Activated CD8-positive, alpha-beta memory T cell treated with anti-CD3 and anti-CD28 coated beads, Interleukin-2, amount 50 U/mL, for 4 hours (primary cell): ENCODE results near the gene KSR1.
"Not testable (repeated sequence)": the region's sequence is repeated elsewhere in the genome, so short reads cannot be mapped to it uniquely, and the experiment has no call there.

Source experiments
- DNase-seq: peaks from one replicate; pipeline ENCODE4 v3.0.0-alpha.2; 2020

KSR1 gene

DNA sequence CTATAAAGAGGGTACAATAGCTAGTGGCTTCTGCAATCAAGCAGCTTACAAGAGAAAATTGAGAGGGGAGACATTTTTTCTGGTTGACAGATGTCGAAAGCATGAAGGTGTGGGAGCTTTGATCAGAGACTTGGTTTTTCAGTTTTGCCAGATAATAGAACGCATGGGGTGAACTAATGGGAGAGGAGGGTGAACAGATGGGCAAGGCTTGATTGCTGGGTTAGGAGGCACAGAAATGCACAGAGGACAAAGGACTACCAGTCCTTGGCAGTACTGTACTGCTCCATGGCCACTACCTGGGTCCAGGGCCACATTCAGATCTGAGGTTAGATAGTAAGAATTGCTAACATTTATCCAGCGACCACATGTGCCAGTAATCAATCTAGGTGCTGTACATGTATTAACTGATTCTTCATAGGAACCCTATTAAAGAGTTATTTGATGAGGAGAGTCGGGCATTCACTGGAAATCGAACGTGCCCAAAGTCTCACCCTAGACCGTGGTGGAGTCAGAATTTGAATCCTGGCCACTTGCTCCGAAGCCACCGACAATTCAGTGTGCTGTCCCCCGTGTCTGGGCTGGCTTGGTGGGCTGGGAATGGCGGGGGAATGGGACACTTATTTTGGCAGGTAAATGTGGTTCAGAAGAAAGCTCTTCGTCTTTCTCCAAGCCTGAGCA, 873 bp upstream of the KSR1 start:
- DNase-seq: no peak

DNA sequence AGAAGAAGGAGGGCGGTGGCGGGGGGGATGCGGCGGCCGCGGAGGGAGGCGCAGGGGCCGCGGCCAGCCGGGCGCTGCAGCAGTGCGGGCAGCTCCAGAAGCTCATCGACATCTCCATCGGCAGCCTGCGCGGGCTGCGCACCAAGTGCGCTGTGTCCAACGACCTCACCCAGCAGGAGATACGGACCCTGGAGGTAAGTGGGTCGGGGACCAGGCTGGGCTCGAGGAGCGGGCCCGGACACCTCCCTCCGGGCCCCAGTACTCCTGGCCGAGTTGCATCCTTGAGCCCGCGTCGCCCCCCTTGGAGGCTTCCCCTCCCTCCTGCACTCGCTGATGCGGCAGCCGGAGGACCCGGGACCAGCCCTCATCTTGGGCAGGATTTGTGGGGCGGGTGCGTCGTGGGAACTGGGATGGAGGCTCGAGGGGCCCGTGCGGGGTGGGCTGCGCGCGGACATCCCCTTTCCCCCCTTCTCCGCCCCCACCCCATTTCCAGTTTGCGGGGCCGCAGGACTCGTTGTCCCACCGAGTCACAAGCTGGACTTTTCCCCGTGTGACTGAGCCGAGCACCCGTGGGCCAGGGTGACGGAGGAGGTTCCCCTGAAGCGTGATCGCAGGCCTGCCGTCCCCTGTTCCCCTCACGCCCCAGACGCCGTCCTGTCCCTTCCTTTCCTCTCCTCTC, 572 bp downstream of the KSR1 start:
- DNase-seq: no peak

DNA sequence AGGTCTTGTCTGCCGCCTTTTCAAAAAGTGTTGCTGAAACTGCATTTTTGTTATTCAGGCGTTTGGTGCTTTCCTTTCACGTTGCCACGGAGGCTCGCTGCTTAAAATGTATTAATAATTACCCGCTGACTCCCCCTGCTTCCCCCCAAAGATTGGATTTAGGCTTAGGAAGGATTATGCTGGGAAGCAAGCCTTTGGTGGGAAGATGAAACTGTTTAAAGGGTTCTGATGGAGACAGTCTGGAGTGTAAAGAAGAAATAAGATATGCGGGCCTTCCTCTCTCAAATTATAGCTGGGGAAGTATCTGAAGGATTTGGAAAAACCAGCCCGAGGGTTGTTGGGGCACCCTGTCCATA, 1.1 kb downstream of the KSR1 start:
- DNase-seq: no peak

DNA sequence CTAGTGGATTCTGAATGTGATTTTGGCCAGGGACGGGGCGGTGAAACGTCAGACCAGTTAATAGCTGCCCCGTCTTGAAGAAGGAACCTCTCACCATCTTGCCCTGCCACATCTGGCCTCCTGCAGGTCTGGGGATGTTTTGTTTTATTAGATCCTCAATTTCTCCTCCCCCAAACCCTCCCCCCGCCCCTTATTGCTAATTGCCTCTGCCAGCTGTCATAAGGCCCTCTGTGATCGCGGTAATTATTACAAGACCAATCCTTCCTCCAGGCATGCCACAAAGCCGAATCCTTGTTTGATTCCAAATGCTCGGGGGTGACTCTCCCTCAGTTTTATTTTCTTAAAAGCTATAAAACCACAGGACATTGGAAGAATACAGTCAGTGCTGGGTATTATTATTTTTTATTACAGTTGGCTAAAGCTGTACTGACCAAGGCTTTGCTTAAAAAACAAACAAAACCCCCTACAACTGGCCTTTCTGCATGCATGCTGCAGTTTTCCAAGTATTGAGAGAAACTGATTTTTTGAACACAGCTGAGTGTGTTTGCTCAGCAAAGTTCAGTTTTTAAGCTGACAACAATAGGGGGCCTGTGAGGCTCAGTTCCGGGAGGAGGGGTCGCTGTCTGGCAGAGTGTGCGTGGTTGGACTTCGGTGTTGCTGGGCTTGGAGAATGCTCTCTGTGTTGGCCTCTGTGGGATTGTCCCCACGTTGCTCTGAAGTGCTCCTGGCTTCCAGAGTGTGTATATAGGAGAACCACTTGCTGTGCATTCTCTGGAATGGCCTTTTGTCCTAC, 1.7 kb downstream of the KSR1 start:
- DNase-seq: no peak

DNA sequence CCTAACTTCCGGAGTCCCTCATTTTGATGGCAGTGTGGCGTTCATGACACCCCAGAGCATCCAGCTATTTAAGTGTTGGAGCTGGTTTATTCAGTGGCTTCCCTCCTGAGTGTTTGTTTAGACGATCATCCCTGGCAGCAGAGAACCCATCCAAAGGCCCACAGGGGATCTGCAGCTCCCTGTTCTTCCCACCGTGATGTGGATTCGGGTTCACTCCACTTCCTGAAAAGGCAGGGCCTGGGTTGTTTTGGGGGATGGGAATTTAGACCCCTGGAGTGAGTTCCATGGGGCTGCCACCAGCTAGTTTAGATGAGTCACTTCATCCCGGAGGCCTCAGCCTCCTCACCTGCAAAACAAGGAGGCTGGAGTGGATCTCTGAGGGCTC, 2.3 kb downstream of the KSR1 start:
- DNase-seq: no peak

DNA sequence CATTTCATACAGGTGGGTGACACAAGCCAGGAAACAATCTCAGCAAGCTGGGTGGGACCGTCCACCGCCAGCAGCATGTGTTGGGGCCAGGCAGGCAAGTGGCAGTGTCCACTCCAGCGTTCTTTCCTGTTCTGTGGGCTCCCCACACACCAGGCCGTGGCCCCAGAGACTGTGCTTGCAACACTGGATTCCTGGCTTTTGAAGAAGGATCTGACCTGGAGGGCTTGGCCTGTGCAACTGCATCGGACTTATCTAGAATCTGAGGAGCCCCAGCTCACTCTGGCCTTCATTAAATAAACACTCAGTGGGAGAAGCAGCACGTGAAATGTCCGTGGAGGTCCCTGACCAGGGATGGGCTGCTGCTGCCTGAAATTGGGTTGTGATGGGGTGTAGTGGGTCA, 3.2 kb downstream of the KSR1 start:
- DNase-seq: no peak

DNA sequence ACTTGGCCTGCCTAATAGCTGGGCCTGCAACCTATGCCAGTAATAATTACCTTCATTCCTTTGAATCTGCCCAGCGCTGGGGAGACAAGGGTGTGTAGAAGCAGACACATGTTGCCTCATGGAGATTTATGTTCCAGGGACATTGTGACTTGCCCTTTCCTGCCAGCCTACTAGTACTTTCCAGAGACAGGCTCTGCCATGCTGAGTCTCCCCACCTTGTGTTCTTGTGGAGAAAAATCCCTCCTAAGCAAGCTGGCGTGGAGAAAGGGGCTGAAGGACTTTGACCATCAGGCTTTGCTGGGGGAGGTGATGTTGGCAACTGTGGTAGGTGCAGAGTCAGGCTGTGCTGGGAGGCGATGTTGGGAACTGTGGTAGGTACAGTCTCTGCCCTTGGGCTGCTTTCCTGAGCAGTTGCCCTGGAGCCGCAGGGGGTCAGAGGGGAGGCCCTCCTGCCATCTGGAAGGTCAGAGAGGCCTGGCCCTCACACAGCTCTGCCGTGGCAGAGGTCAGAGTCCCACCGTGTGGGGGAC, 4.0 kb downstream of the KSR1 start:
- no peak for DNase-seq

DNA sequence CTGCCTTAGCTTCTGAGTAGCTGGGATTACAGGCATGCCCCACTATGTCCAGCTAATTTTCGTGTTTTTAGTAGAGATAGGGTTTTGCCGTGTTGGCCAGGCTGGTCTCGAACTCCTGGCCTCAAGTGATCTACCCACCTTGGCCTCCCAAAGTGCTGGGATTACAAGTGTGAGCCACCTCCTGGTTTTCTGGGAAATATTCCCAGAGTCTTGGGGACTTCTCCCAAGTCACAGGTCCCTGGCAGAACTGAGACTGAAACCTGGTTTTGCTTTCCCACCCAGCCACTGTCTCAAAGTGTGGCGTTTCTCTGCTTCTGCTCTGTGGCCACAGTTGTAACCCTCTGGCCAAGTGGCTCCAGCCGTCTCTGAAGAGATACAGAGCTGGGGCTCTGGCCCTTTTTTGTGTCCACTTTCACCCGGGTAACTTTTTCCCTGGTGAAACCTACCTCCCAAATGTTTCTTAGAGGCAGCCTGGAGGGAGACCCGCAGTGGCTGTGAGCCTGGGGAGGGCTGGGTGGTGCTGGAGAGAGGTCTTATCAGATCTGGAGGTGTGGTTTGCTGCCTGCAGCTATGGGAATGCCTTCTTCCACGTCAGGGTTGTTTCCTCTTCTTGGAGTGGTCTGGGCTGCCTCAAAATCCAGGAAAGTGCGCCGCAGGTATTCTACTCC, 5.1 kb downstream of the KSR1 start:
- no peak for DNase-seq

DNA sequence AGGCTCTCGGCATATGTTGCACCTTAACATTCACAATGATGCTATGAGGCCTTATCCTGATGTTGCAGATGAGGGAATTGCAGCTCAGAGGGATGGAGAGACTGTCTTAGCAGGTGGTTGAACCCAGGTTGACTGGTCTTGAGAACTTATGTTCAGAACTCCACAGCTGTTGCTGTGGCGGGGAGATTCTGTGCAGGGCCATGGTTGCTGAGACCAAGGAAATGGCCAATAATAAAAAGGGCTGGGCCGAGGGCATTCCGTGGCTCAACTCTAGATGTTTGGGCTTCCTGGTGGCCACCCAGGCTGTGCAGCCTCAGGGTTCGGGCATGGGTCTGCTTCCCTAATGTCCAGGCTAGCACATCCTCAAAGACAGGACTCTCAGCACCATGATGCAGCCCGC, 5.9 kb downstream of the KSR1 start:
- DNase-seq: no peak

DNA sequence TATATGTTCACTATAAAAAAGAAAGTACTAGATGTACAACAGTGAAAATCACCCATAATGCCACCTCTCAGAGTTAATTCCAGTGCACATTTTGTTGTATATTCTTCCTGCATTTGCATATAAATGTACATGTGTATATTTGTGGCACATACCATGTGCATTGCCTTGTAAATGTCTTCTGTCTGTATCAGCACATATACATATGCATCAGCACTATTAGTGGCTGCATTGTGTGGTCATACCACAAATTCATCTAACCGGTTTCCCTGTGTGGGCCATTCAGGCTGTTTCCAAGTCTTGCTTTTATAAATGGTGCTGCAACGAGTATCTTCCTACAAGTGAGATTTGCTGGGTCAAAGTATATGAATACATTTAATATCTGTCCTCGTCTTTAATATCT, 6.5 kb downstream of the KSR1 start:
- DNase-seq: no peak

DNA sequence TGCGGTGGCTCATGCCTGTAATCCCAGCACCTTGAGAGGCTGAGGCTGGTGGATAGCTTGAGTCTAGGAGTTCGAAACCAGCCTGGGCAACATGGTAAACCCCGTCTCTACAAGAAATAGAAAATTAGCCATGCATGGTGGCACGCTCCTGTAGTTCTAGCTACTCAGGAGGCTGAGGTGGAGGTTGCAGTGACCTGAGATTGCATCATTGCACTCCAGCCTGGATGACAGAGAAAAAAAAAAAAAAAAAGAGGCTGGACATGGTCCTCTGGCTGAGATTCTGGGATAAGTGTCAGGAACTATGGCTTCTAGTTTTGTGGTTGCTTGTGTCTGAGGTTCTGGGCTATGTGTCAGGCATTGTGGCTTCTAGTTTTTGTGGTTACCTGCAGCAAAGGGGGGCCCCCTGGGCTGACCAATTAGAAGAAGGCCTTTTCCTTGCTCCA, 7.0 kb downstream of the KSR1 start:
- no peak for DNase-seq

DNA sequence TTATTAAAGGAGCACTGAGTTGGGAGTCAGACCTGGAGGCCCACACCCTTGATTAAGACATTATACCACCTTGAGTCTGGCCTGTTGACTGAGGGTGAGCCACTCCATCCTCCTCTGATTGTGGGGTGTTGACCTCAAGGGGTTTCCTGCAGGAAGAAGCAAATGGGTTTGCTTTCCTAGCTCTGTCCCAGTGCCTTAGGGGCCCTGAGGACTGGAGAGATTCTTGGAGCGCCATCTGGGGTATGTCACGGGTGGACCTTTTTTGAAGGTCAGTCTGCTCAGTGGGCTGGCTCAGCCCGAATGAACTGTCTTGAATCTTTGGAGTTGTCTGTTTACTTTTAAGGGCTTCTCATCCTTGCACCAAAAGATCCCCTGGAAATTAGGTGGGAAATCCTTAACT, 7.8 kb downstream of the KSR1 start:
- DNase-seq: not testable (repeated sequence)

DNA sequence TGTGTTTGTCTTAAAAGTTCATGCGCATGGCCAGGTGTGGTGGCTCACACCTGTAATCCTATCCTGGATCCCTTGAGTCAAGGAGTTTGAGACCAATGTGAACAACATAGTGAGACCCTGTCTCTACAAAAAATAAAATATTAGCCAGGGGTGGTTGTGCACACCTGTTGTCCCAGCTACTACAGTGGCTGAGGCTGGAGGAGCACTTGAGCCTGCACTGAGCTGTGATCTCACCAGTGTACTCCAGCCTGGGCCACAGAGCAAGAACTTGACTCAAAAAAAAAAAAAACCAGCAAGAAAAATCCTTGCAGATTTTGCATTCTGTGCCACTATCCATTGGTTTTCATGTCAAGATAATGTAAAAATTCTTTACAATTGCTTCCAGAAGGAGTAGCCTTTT, 8.2 kb downstream of the KSR1 start:
- DNase-seq: no peak

DNA sequence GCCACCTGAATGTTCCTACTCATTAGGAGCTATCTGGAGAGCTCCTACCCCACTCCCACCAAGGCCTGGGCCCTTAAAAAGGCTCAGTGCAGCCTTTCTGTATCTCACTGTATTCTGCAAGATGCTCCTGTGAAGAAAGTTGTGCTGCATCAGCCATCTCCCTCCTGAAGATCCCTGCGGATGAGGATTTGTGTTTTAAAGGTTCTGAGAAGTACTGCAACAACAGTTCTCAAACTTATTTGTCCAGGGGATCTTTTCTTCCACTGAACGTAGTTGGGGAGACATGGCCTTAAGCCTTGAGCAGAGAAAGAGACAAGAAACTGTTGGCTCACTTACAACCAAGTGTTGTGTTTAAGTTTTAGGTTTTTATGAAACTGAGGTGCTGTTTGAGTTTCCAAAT, 9.6 kb downstream of the KSR1 start:
- not testable (repeated sequence) for DNase-seq

DNA sequence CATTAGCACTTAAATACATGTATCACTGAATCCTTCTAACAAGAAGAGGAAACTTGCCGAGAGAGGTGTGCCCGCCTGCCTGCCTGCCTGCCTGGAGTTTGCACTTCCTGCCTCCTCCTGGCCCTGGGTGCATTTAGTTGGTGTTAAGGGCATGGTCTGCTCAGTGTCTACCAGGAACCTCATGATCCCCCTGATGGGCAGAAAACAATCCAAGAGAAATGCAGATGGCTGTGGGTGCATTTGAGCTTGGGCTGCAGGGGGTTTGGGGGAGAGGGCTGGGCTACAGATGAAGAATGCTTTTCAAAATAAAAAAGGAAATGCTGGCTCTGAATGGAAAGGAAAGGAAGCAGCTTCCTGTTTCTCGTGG, 10.1 kb downstream of the KSR1 start:
- DNase-seq: no peak

DNA sequence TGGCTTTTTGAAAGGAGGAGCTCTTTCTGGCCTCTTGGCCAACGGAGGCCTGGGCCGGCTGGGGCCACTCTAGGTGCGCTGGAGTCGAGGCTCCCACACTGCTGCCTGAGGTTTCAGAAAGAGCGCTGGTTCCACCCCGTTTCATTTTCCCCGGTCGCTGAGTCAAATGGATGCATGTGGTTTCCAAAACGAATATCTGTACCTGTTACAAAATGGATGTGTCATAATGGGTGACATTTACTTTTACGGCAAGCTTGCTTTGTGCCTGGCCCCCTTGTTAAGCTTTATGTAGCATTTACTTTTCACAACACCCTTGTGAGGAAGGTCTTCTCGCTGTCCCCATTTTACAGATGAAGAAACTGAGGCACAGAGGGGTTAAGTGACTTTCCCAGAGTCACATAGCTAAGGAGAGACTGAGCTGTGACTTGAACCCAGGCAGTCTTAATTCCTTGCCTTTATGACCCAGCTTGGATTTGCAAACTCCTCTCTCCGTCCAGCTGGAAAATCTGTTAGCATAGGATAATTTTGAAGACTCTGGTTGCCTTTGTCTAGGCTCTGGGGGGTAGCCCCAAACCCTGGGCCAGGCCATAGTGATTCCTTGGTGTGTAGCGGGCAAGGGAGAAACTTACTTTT, 10.6 kb downstream of the KSR1 start:
- peak; percentile 61 for DNase-seq

DNA sequence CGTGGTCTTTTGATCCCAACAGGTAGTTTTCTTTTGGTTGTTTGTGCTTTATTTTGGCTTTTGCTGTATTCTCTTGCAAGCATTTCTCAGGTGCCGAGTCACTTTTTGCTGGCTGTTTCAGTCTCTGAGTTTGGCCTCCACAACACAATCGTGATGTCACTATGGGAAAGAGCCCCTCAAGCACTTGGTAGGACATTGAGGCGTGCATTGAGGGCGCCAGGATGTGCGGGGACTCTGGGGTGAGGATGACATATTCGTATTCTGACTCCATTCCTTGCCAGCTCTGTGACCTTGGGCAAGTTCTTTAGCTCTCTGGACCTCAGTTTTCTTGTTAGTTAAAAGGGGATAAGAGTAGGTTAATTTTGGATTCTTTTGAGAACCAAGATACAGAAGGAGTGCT, 13.0 kb downstream of the KSR1 start:
- DNase-seq: no peak

DNA sequence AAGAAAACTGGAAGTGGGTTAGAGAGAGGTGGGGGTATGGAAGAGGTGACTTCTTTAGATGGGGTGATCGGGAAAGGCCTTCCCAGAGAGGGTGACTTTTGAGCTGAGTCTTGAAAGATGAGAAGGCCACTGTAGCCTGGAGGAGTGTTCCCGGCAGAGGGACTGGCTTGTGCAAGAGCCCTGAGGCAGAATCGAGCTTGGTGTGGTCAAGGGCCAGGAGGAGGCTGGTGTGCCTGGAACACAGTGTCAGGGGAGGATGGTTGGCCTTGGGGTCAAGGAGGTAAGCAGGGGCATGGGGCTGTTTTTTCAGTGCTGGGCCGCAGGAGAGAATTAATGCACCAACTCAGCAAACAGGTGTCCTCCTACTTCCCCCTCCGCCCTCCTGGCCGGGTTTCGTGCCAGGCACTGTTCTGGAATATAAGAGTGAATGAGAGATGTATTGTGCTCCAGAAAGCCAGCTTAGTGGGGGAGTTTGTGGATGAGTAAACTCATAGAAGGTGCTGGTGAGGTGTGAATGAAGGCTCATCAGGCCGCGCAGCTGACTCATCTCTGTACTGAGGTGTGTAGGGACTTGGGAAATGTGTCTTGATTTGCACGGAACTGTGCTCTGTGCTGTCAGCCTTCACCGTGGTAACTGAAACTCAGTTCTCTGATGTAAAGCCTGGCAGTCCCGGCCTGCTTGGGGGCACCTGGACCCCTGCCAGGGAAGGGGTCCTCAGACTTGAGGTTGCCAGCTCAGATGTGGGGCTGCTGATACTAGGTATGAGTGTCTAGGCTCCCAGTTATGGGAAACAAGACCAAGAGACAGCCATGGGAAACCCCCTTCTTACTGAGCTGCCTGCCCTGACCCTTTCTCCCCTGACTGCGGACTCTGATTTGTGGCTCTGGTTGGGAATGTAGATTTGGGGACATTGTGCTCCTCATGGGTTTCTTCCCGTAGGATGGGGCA, 15.3 kb downstream of the KSR1 start:
- peak; percentile 73 for DNase-seq

DNA sequence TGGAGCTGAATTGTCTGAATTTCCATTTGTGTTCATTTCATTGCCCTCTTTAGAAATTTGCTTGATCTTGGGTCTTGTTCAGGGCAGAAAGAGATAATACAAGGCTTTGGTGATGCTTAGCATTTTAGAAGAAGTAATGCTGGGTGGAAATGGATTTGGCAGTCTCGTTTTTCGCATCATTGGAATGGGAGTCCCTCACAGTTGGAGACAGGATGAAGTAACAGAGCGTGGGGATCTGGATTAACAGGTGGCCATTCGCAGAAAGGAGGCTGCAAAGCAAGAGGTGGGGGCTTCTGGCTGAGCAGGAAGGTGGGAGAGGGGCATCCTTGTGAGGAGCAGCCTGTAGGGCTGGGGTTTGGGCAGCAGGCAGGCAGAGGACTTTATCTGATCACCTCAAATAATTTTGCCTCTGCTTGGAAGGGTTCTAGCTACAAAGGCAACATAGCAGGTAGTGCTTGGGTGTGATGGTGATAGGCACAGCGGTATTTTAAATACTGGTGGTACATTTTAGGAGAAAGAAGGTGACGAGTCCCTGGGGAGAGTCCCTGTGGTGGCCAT, 17.0 kb downstream of the KSR1 start:
- no peak for DNase-seq

DNA sequence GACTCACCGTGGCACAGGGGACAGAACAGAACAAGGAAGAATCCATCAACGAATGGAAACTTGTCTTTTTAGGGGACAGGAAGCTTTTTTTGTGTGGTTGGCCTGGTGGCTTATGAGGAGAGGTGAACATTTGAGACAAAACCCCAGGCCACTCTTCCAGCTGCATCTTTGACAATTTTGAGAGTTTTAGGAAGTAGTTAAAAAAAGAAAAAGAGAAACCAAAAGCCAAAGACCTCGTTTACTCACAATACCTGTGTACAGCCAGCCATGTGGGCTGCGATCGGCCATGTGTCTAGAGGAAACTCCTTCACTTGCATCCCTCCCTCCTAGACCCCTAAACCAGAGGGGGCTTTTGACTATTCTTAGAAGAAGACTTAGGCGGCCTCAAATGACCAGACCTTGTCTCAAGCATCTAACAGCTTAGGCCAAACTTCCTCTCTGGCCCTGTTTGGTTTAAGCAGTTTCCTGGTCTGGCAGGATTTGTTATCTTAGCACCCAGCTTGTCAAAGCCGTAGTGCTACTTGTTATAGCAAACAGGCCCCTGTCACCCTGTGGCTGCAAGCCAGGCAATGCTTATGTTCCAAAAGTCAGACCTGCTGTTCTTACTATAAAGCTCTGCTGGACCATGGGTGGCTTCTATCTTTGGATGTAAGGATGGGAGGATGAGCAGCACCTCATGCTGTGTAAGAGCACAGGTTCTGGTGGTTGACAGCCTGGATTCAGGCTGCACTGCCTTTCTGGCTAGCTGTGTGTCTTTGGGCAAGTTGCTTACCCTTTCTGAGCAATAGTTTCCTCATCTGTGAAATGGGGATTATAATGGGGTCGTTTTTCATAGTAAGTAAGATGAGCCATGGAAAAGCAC, 17.7 kb downstream of the KSR1 start:
- peak; percentile 78 for DNase-seq
